IMR-90 (cell line): ENCODE data around the gene RTN4RL2. TPM values are rescaled to one million over a fixed set of nuclear protein-coding genes. Genes with fewer than 3 reads are reported as not detected.

Experiments used
- ATAC-seq: fragments of 200-7000 bp; cut with Tn5 transposase; 2 replicates; pipeline ENCODE4 v1.9.1; 2020; ENCODE audit warnings: low read depth, mild to moderate bottlenecking, moderate library complexity
- BruUV-seq: library from RNA; stranded (reverse); fragments of 400-500 nt; replicated peaks from 2 replicates; lab custom pipeline; 2021; lab: Mats Ljungman, UMichigan
- CTCF ChIA-PET: fragments of 300-600 bp; formaldehyde crosslinking; extraction: SDS; loops from one replicate; lab custom pipeline; 2021; ENCODE audit warnings: antibody characterized with exemption; lab: Yijun Ruan, JAX
- POLR2A ChIA-PET: fragments of 300-600 bp; sonication (Branson Sonifier 250); formaldehyde crosslinking; loops from one replicate; lab custom pipeline; 2022; ENCODE audit warnings: antibody characterized with exemption; ENCODE audit not compliant: unreplicated experiment; lab: Charles Lee
- DNase-seq: peaks from one replicate; pipeline ENCODE4 v3.0.0; 2013
- H2AFZ ChIP-seq: replicated peaks from 2 replicates; pipeline ENCODE3; 2013; ENCODE audit warnings: low read length, mild to moderate bottlenecking; ENCODE audit not compliant: poor library complexity
- H2AK5ac ChIP-seq: 2 replicates; pipeline ENCODE4 v1.6.1; 2013; ENCODE audit warnings: low read depth, low read length, inconsistent platforms
- H2AK9ac ChIP-seq: replicated peaks from 2 replicates; pipeline ENCODE3; 2013; ENCODE audit warnings: mild to moderate bottlenecking, low read depth, low read length, moderate library complexity; ENCODE audit not compliant: poor library complexity
- H2BK120ac ChIP-seq: 2 replicates; pipeline ENCODE4 v1.6.1; 2013; ENCODE audit warnings: low read depth, low read length, inconsistent platforms
- H2BK15ac ChIP-seq: 3 replicates; pipeline ENCODE4 v1.6.1; 2013; ENCODE audit warnings: low read depth, low read length, inconsistent platforms
- H2BK20ac ChIP-seq: 2 replicates; pipeline ENCODE4 v1.6.1; 2013; ENCODE audit warnings: low read depth, mild to moderate bottlenecking, inconsistent platforms, low read length, moderate library complexity
- H2BK5ac ChIP-seq: 2 replicates; pipeline ENCODE4 v1.6.1; 2013; ENCODE audit warnings: mild to moderate bottlenecking, low read depth, low read length, inconsistent platforms; ENCODE audit not compliant: poor library complexity, severe bottlenecking
- H3K14ac ChIP-seq: replicated peaks from 2 replicates; pipeline ENCODE4 v1.6.1; 2013; ENCODE audit warnings: low read depth, low read length, inconsistent platforms
- H3K18ac ChIP-seq: 2 replicates; pipeline ENCODE4 v1.6.1; 2013; ENCODE audit warnings: low read depth, low read length, control low read depth
- H3K23ac ChIP-seq: 2 replicates; pipeline ENCODE4 v1.6.1; 2013; ENCODE audit warnings: low read depth, low read length, inconsistent platforms
- H3K27ac ChIP-seq: 2 replicates; pipeline ENCODE4 v1.5.1; 2013; ENCODE audit warnings: mild to moderate bottlenecking, control low read depth, low read length; ENCODE audit not compliant: insufficient read depth
- H3K27me3 ChIP-seq: 2 replicates; pipeline ENCODE4 v1.6.1; 2013; ENCODE audit warnings: low read length; ENCODE audit not compliant: control insufficient read depth, insufficient read depth
- H3K36me3 ChIP-seq: 2 replicates; pipeline ENCODE4 v1.6.1; 2013; ENCODE audit warnings: low read length, mixed read lengths; ENCODE audit not compliant: control insufficient read depth, insufficient read depth
- H3K4ac ChIP-seq: 2 replicates; pipeline ENCODE4 v1.6.1; 2013; ENCODE audit warnings: low read depth, low read length, inconsistent platforms
- H3K4me1 ChIP-seq: 2 replicates; pipeline ENCODE4 v1.6.1; 2013; ENCODE audit warnings: low read length, mixed read lengths; ENCODE audit not compliant: control insufficient read depth, insufficient read depth
- H3K4me2 ChIP-seq: 2 replicates; pipeline ENCODE4 v1.6.1; 2013; ENCODE audit warnings: low read depth, mild to moderate bottlenecking, control low read depth, low read length, moderate library complexity
- H3K4me3 ChIP-seq: 2 replicates; pipeline ENCODE4 v1.5.1; 2013; ENCODE audit warnings: low read depth, mild to moderate bottlenecking, control low read depth, low read length, moderate library complexity; ENCODE audit not compliant: insufficient read depth
- H3K56ac ChIP-seq: 2 replicates; pipeline ENCODE4 v1.6.1; 2013; ENCODE audit warnings: low read length, inconsistent platforms; ENCODE audit not compliant: insufficient read depth; ENCODE audit errors: extremely low read depth
- H3K79me1 ChIP-seq, 2 experiments: 2 replicates each; pipeline ENCODE4 v1.6.1; 2013; ENCODE audit warnings: low read length in 2 of 2, inconsistent platforms in 1 of 2, low read depth in 1 of 2
- H3K9ac ChIP-seq: 2 replicates; pipeline ENCODE4 v1.6.1; 2013; ENCODE audit warnings: low read depth, low read length, control low read depth
- H3K9me1 ChIP-seq: 2 replicates; pipeline ENCODE4 v1.6.1; 2013; ENCODE audit warnings: low read length, inconsistent platforms; ENCODE audit not compliant: insufficient read depth
- H3K9me3 ChIP-seq: 2 replicates; pipeline ENCODE4 v1.6.1; 2013; ENCODE audit warnings: low read length; ENCODE audit not compliant: control insufficient read depth, insufficient read depth
- H4K20me1 ChIP-seq: 2 replicates; pipeline ENCODE4 v1.6.1; 2013; ENCODE audit warnings: low read length, inconsistent platforms; ENCODE audit not compliant: insufficient read depth
- H4K5ac ChIP-seq: 2 replicates; pipeline ENCODE4 v1.6.1; 2013; ENCODE audit warnings: mild to moderate bottlenecking, low read depth, low read length, control low read depth
- H4K8ac ChIP-seq, 2 experiments: 2 replicates each; pipeline ENCODE4 v1.6.1; 2013; ENCODE audit warnings: low read depth in 2 of 2, low read length in 2 of 2, control low read depth in 1 of 2, inconsistent platforms in 1 of 2
- H4K91ac ChIP-seq: 2 replicates; pipeline ENCODE4 v1.6.1; 2013; ENCODE audit warnings: low read depth, low read length, inconsistent platforms; ENCODE audit not compliant: insufficient read depth
- BHLHE40 ChIP-seq: fragments of 150-350 bp; IDR thresholded peaks from 2 replicates; pipeline ENCODE4 v1.6.1; 2016; ENCODE audit warnings: mild to moderate bottlenecking, low read depth, low read length
- CEBPB ChIP-seq: IDR thresholded peaks from 2 replicates; pipeline ENCODE4 v1.6.1; 2012; ENCODE audit warnings: low read depth, low read length, improper control_type of control experiment
- CHD1 ChIP-seq: IDR thresholded peaks from 2 replicates; pipeline ENCODE4 v1.6.1; 2012; ENCODE audit warnings: low read depth, low read length, improper control_type of control experiment
- ELK1 ChIP-seq: fragments of 150-350 bp; IDR thresholded peaks from 2 replicates; pipeline ENCODE4 v1.6.1; 2016; ENCODE audit warnings: low read depth, mild to moderate bottlenecking, low read length, moderate library complexity, borderline replicate concordance
- FOS ChIP-seq: fragments of 150-350 bp; IDR thresholded peaks from 2 replicates; pipeline ENCODE4 v1.6.1; 2016; ENCODE audit warnings: low read depth, low read length
- MAFK ChIP-seq: IDR thresholded peaks from 2 replicates; pipeline ENCODE4 v1.6.1; 2012; ENCODE audit warnings: low read depth, low read length, improper control_type of control experiment
- MAZ ChIP-seq: IDR thresholded peaks from 2 replicates; pipeline ENCODE4 v1.6.1; 2012; ENCODE audit warnings: low read depth, mild to moderate bottlenecking, low read length, improper control_type of control experiment, moderate library complexity, borderline replicate concordance
- MXI1 ChIP-seq: IDR thresholded peaks from 2 replicates; pipeline ENCODE4 v1.6.1; 2012; ENCODE audit warnings: low read depth, mild to moderate bottlenecking, low read length, moderate library complexity, borderline replicate concordance
- NFE2L2 ChIP-seq: fragments of 150-350 bp; IDR thresholded peaks from 2 replicates; pipeline ENCODE4 v1.6.1; 2016; ENCODE audit warnings: low read depth, mild to moderate bottlenecking, low read length
- POLR2A ChIP-seq: IDR thresholded peaks from 2 replicates; pipeline ENCODE4 v1.6.1; 2012; ENCODE audit warnings: mild to moderate bottlenecking, low read depth, low read length
- RAD21 ChIP-seq: IDR thresholded peaks from 2 replicates; pipeline ENCODE4 v1.6.1; 2012; ENCODE audit warnings: low read length, improper control_type of control experiment
- RCOR1 ChIP-seq: IDR thresholded peaks from 2 replicates; pipeline ENCODE4 v1.6.1; 2012; ENCODE audit warnings: mild to moderate bottlenecking, low read length, improper control_type of control experiment; ENCODE audit not compliant: insufficient replicate concordance
- RFX5 ChIP-seq: IDR thresholded peaks from 2 replicates; pipeline ENCODE4 v1.8.0; 2012; ENCODE audit warnings: low read depth, mild to moderate bottlenecking, low read length, moderate library complexity
- SMC3 ChIP-seq: fragments of 150-350 bp; IDR thresholded peaks from 2 replicates; pipeline ENCODE4 v1.6.1; 2016; ENCODE audit warnings: low read depth, mild to moderate bottlenecking, antibody characterized with exemption, low read length, moderate library complexity
- WGBS, 2 experiments: methylation state at CpG; one replicate each; pipeline versions ENCODE4 v1.1.5 to v1.1.7; 2013; ENCODE audit warnings: missing lambda C conversion rate in 2 of 2; ENCODE audit not compliant: insufficient read length in 1 of 2; ENCODE audit errors: extremely low coverage in 2 of 2; 5-methylcytosine and 5-hydroxymethylcytosine counted together
- dilution Hi-C: fragments of 300-500 bp; cut with HindIII; formaldehyde crosslinking; loops from one replicate; pipeline ENCODE4 v1.14.3; 2018; ENCODE audit warnings: low sequenced_read_pairs; ENCODE audit not compliant: unreplicated experiment
- in situ Hi-C: fragments of 300-500 bp; cut with MboI; formaldehyde crosslinking; loops from 3 replicates; pipeline ENCODE4 v1.14.3; 2019; ENCODE audit warnings: low sequenced_read_pairs, inconsistent platforms, mixed read lengths
- intact Hi-C: fragments of 100-400 bp; cut with micrococcal nuclease; formaldehyde crosslinking; loops from 2 replicates; pipeline ENCODE4 v1.10.0; 2022
- polyA plus RNA-seq, 3 experiments: library from polyadenylated mRNA; depleted of rRNA; stranded (reverse); fragments of >200 nt; gene quantifications; 2 replicates each; pipeline ENCODE4 v1.2.3, GENCODE V29; 2012; ENCODE audit warnings: low replicate concordance in 1 of 3
- total RNA-seq: library from RNA; depleted of rRNA; stranded (reverse); fragments of >200 nt; gene quantifications from 2 replicates; pipeline ENCODE4 v1.2.3, GENCODE V29; 2012
- TF ChIP-seq, protein P1 (sequence below): fragments of 150-350 bp; IDR thresholded peaks from 2 replicates; pipeline ENCODE4 v1.6.1; 2017; ENCODE audit warnings: mild to moderate bottlenecking, antibody characterized with exemption, low read length, low read depth
- TF ChIP-seq, protein P2 (sequence below): conservative IDR thresholded peaks from 2 replicates; pipeline ENCODE4 v1.5.1; 2012; ENCODE audit warnings: mild to moderate bottlenecking, low read depth, low read length, improper control_type of control experiment

The RTN4RL2 gene
- total and polyA plus RNA-seq, 2 of the 4 experiments (the other 2 are of a cell fraction) = 1.5 TPM; not detected in 1

DNA sequence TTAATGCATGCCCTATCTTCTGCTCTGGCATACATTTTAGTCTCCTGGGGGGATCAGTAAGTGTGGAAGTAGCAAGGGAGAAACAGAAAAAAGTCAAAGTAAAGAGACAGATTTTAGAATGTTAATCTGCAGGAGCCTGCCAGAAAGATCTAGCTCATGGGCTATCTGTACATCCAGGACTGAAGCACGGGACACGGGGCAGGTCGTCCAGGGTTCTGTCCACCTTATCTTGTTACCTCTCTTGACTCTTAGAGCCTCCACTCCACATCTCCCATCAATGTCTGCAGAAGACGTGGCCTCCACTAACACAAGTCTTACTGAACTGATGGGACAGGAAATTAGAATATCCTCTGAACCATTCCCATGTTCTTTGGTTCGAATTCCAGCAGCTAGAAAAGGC lies 31.7 kb upstream of the RTN4RL2 start:
- H4K91ac ChIP-seq = no peak overlapping the region; the same call in 1 of the 2 replicates
- intact Hi-C loops = no loop called here
- in situ Hi-C loops = no loop called here
- no peak overlapping the region for H3K9ac ChIP-seq
- no peak overlapping the region for H3K18ac ChIP-seq
- H3K36me3 ChIP-seq = 0 out of 2 replicates have a peak, but pooled peaks cover 3% of the 10 kb centered on the region
- H3K14ac ChIP-seq = no peak overlapping the region
- no peak overlapping the region for H2AK5ac ChIP-seq
- no peak overlapping the region for H3K23ac ChIP-seq
- H4K8ac ChIP-seq = no peak overlapping the region
- H3K4me3 ChIP-seq = no peak overlapping the region
- H2AFZ ChIP-seq = no peak overlapping the region
- H3K27me3 ChIP-seq = no peaks in the 10 kb centered on the region
- no peak overlapping the region for H2BK15ac ChIP-seq
- ChIA-PET CTCF (no interaction called here), POLR2A (no interaction called here)
- no peak for ATAC-seq
- 83% methylated on average over 3 of the region's 5 CpGs; no CpG with 5 or more reads in 1 of the 2 experiments for WGBS, 2 experiments
- H3K27ac ChIP-seq = no peak overlapping the region
- H2BK120ac ChIP-seq = no peak overlapping the region
- no peaks in the 10 kb centered on the region for H3K9me3 ChIP-seq
- H3K4me2 ChIP-seq = no peak overlapping the region
- no peak overlapping the region for H3K56ac ChIP-seq
- peaks cover 6 to 19% of the 10 kb centered on the region in 2 experiments; a peak in 3 of 4 replicates for H3K79me1 ChIP-seq
- no peak overlapping the region for H4K5ac ChIP-seq
- DNase-seq = no peak
- TF ChIP-seq ELK1 (no peak), RFX5 (no peak), MAZ (no peak), NFE2L2 (no peak), RCOR1 (no peak), SMC3 (no peak), POLR2A (no peak), RAD21 (no peak), BHLHE40 (no peak), MXI1 (no peak), FOS (no peak), MAFK (no peak), CEBPB (no peak), CHD1 (no peak)
- TF ChIP-seq, protein P1, sequence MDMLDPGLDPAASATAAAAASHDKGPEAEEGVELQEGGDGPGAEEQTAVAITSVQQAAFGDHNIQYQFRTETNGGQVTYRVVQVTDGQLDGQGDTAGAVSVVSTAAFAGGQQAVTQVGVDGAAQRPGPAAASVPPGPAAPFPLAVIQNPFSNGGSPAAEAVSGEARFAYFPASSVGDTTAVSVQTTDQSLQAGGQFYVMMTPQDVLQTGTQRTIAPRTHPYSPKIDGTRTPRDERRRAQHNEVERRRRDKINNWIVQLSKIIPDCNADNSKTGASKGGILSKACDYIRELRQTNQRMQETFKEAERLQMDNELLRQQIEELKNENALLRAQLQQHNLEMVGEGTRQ = no peak
- TF ChIP-seq, protein P2, sequence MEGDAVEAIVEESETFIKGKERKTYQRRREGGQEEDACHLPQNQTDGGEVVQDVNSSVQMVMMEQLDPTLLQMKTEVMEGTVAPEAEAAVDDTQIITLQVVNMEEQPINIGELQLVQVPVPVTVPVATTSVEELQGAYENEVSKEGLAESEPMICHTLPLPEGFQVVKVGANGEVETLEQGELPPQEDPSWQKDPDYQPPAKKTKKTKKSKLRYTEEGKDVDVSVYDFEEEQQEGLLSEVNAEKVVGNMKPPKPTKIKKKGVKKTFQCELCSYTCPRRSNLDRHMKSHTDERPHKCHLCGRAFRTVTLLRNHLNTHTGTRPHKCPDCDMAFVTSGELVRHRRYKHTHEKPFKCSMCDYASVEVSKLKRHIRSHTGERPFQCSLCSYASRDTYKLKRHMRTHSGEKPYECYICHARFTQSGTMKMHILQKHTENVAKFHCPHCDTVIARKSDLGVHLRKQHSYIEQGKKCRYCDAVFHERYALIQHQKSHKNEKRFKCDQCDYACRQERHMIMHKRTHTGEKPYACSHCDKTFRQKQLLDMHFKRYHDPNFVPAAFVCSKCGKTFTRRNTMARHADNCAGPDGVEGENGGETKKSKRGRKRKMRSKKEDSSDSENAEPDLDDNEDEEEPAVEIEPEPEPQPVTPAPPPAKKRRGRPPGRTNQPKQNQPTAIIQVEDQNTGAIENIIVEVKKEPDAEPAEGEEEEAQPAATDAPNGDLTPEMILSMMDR = no peak
- BruUV-seq = no TSS peak
- H3K9me1 ChIP-seq = peaks cover 18% of the 10 kb centered on the region
- H2BK5ac ChIP-seq = no peak overlapping the region
- H2AK9ac ChIP-seq = no peak overlapping the region
- H3K4me1 ChIP-seq = peaks cover 41% of the 10 kb centered on the region
- H4K20me1 ChIP-seq = 0 out of 2 replicates have a peak, but pooled peaks cover 4% of the 10 kb centered on the region
- dilution Hi-C loops = no loop called here
- H3K4ac ChIP-seq = no peak overlapping the region
- no peak overlapping the region for H2BK20ac ChIP-seq
